Mammary epithelial cell (primary cell): ENCODE results near the gene IGFL2.

Source experiments
- CTCF ChIP-seq, 2 donors: IDR thresholded peaks in 1 of 2; conservative IDR thresholded peaks in 1 of 2; 2 replicates each; pipeline ENCODE4 v1.5.1; 2011 to 2012; ENCODE audit warnings: inconsistent platforms in 2 of 2, low read length in 2 of 2, mild to moderate bottlenecking in 2 of 2, control low read depth in 1 of 2, low read depth in 1 of 2; ENCODE audit not compliant: insufficient read depth in 1 of 2; ENCODE audit errors: extremely low read depth in 1 of 2
- EZH2 ChIP-seq: IDR thresholded peaks from 2 replicates; pipeline ENCODE4 v1.6.1; 2012; ENCODE audit warnings: low read length, inconsistent platforms, borderline replicate concordance

- TF ChIP-seq CTCF (conservative IDR thresholded peaks at IDR 0.05 in 1 of 2, IDR thresholded peaks at IDR 0.05 in 1 of 2; ENCODE audit: extremely low read depth in 1 of 2, insufficient read depth in 1 of 2, low read depth in 1 of 2, low read length in 2 of 2) (no peak), EZH2 (no peak)
These were observed 49.5 kb downstream of the IGFL2 start for GRCh38 chr19:46197314-46198070.
